ENCODE results near the gene KDM4F. TPM values are rescaled to one million over a fixed set of nuclear protein-coding genes. Genes with fewer than 3 reads are reported as not detected.

The KDM4F gene
- polyA plus RNA-seq, 1 donor from 2014 or later: not detected

DNA sequence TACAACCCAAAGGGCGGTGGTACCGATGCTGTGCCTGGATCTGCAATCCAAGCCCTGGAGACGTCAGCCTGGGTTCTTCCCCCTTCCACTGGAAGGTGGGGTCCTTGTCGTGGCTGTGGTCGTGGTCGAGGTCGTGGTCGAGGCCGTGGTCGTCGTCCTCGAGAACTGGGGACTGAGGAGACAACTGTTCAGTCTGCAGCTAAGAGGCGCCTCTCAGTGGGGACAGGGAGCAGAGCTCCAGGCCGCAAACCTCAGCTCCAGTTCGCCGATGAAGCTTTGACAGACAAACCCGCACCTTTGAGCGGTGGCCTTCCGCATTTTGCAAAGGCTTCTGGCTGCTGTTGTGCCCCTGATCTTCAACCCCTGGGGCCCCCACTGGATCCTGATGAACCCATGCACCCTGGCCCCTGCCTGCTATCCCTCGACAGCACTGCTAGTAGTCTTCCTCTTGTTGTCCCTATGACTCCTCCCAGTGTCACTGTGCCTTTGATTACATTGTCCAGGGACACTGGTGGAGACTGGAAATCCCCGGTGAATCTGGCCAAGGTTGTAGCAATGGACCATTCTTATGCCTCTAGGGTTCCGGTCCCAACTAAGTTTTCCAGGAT lies 1.5 kb downstream of the KDM4F start:
- H3K9me2 ChIP-seq (ENCODE audit: insufficient read depth, low read length): no peaks in the 10 kb centered on the region
- H3K4me2 ChIP-seq (ENCODE audit: low read length): no peak overlapping the region
- no peaks in the 10 kb centered on the region for H4K20me1 ChIP-seq (ENCODE audit: insufficient read depth)
- H3F3A ChIP-seq (ENCODE audit: insufficient read depth, low read length, poor library complexity, severe bottlenecking): no peaks in the 10 kb centered on the region
- H3K9me3 ChIP-seq (ENCODE audit: low read length): no peaks in the 10 kb centered on the region
- TF ChIP-seq, protein P1, sequence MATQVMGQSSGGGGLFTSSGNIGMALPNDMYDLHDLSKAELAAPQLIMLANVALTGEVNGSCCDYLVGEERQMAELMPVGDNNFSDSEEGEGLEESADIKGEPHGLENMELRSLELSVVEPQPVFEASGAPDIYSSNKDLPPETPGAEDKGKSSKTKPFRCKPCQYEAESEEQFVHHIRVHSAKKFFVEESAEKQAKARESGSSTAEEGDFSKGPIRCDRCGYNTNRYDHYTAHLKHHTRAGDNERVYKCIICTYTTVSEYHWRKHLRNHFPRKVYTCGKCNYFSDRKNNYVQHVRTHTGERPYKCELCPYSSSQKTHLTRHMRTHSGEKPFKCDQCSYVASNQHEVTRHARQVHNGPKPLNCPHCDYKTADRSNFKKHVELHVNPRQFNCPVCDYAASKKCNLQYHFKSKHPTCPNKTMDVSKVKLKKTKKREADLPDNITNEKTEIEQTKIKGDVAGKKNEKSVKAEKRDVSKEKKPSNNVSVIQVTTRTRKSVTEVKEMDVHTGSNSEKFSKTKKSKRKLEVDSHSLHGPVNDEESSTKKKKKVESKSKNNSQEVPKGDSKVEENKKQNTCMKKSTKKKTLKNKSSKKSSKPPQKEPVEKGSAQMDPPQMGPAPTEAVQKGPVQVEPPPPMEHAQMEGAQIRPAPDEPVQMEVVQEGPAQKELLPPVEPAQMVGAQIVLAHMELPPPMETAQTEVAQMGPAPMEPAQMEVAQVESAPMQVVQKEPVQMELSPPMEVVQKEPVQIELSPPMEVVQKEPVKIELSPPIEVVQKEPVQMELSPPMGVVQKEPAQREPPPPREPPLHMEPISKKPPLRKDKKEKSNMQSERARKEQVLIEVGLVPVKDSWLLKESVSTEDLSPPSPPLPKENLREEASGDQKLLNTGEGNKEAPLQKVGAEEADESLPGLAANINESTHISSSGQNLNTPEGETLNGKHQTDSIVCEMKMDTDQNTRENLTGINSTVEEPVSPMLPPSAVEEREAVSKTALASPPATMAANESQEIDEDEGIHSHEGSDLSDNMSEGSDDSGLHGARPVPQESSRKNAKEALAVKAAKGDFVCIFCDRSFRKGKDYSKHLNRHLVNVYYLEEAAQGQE (IDR thresholded peaks at IDR 0.05; ENCODE audit: borderline replicate concordance): no peak
- TF ChIP-seq, protein P2, sequence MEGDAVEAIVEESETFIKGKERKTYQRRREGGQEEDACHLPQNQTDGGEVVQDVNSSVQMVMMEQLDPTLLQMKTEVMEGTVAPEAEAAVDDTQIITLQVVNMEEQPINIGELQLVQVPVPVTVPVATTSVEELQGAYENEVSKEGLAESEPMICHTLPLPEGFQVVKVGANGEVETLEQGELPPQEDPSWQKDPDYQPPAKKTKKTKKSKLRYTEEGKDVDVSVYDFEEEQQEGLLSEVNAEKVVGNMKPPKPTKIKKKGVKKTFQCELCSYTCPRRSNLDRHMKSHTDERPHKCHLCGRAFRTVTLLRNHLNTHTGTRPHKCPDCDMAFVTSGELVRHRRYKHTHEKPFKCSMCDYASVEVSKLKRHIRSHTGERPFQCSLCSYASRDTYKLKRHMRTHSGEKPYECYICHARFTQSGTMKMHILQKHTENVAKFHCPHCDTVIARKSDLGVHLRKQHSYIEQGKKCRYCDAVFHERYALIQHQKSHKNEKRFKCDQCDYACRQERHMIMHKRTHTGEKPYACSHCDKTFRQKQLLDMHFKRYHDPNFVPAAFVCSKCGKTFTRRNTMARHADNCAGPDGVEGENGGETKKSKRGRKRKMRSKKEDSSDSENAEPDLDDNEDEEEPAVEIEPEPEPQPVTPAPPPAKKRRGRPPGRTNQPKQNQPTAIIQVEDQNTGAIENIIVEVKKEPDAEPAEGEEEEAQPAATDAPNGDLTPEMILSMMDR (IDR thresholded peaks at IDR 0.05; ENCODE audit: poor library complexity, severe bottlenecking): no peak
- TF ChIP-seq MXI1 (conservative IDR thresholded peaks at IDR 0.05; ENCODE audit: poor library complexity, severe bottlenecking): no peak
- no peak for TF ChIP-seq SMC3 (conservative IDR thresholded peaks at IDR 0.05; ENCODE audit: poor library complexity)
- no peak for TF ChIP-seq POLR2AphosphoS5 (IDR thresholded peaks at IDR 0.05)
- no peak for TF ChIP-seq EP300 (conservative IDR thresholded peaks at IDR 0.05; ENCODE audit: poor library complexity, severe bottlenecking)
- TF ChIP-seq TAF1 (IDR thresholded peaks at IDR 0.05; ENCODE audit: low read depth): no peak
- TF ChIP-seq RAD21 (conservative IDR thresholded peaks at IDR 0.05): no peak
- TF ChIP-seq EZH2 (IDR thresholded peaks at IDR 0.05; ENCODE audit: borderline replicate concordance, insufficient read depth, low read length, poor library complexity, severe bottlenecking): no peak
- no peak overlapping the region for H2AFZ ChIP-seq (ENCODE audit: low read depth, low read length)
- H3K4me3 ChIP-seq (ENCODE audit: low read length): no peak overlapping the region
- H3K27ac ChIP-seq (ENCODE audit: low read length): no peak overlapping the region
- H3K9ac ChIP-seq (ENCODE audit: low read length): no peak overlapping the region
- no peaks in the 10 kb centered on the region for H3K36me3 ChIP-seq (ENCODE audit: insufficient read depth, low read length)
- H3K27me3 ChIP-seq (ENCODE audit: insufficient read depth, low read depth, low read length): no peaks in the 10 kb centered on the region
- H3K79me2 ChIP-seq (replicated peaks; ENCODE audit: insufficient read depth, low read length): no peaks in the 10 kb centered on the region

DNA sequence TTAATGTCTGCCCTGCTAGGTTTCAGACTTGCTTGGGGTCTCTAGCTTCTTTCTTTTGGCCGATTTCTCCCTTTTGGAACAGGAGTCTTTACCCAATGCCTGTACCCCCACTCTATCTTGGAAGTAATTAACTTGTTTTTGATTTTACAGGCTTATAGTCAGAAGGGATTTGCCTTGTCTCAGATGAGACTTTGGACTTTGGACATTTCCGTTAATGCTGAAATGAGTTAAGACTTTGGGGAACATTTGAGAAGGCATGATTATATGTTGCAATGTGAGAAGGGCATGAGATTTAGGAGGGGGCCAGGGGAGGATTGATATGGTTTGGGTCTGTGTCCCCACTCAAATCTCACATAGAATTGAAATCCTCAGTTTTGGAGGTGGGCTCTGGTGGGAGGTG lies 5.1 kb downstream of the KDM4F start:
- H2AFZ ChIP-seq (ENCODE audit: low read depth, low read length): no peak overlapping the region
- no peak overlapping the region for H3K9ac ChIP-seq (ENCODE audit: low read length)
- H3K79me2 ChIP-seq (replicated peaks; ENCODE audit: insufficient read depth, low read length): no peaks in the 10 kb centered on the region
- no peaks in the 10 kb centered on the region for H3K9me3 ChIP-seq (ENCODE audit: low read length)
- no peaks in the 10 kb centered on the region for H3K9me2 ChIP-seq (ENCODE audit: insufficient read depth, low read length)
- H3K4me3 ChIP-seq (ENCODE audit: low read length): no peak overlapping the region
- TF ChIP-seq, protein P1 (IDR thresholded peaks at IDR 0.05; ENCODE audit: borderline replicate concordance): no peak
- no peak for TF ChIP-seq TAF1 (IDR thresholded peaks at IDR 0.05; ENCODE audit: low read depth)
- TF ChIP-seq RAD21 (conservative IDR thresholded peaks at IDR 0.05): no peak
- TF ChIP-seq, protein P2 (IDR thresholded peaks at IDR 0.05; ENCODE audit: poor library complexity, severe bottlenecking): no peak
- no peak for TF ChIP-seq POLR2AphosphoS5 (IDR thresholded peaks at IDR 0.05)
- TF ChIP-seq EP300 (conservative IDR thresholded peaks at IDR 0.05; ENCODE audit: poor library complexity, severe bottlenecking): no peak
- TF ChIP-seq EZH2 (IDR thresholded peaks at IDR 0.05; ENCODE audit: borderline replicate concordance, insufficient read depth, low read length, poor library complexity, severe bottlenecking): no peak
- H3K27me3 ChIP-seq (ENCODE audit: insufficient read depth, low read depth, low read length): no peaks in the 10 kb centered on the region
- H3K36me3 ChIP-seq (ENCODE audit: insufficient read depth, low read length): no peaks in the 10 kb centered on the region
- H3K27ac ChIP-seq (ENCODE audit: low read length): no peak overlapping the region
- H4K20me1 ChIP-seq (ENCODE audit: insufficient read depth): no peaks in the 10 kb centered on the region
- no peak overlapping the region for H3K4me2 ChIP-seq (ENCODE audit: low read length)
- H3F3A ChIP-seq (ENCODE audit: insufficient read depth, low read length, poor library complexity, severe bottlenecking): no peaks in the 10 kb centered on the region

All from neural cell (in vitro differentiated cells).